Brain microvascular endothelial cell (primary cell): ENCODE results near the gene PLA2G12B.
"Not testable (repeated sequence)": the region's sequence is repeated elsewhere in the genome, so short reads cannot be mapped to it uniquely, and the experiment has no call there.

Source experiments
- DNase-seq: peaks from one replicate; pipeline ENCODE4 v3.0.0-alpha.2; 2020
- H3K27ac ChIP-seq: fragments of 250-450 bp; sonication (Bioruptor Pico); 2 replicates; pipeline ENCODE4 v1.5.1; 2020; ENCODE audit warnings: mild to moderate bottlenecking, moderate library complexity
- H3K27me3 ChIP-seq: fragments of 250-450 bp; sonication (Bioruptor Pico); replicated peaks from 2 replicates; pipeline ENCODE4 v1.5.1; 2020; ENCODE audit warnings: mild to moderate bottlenecking
- H3K36me3 ChIP-seq: fragments of 250-450 bp; sonication (Bioruptor Pico); replicated peaks from 2 replicates; pipeline ENCODE4 v1.5.1; 2020; ENCODE audit warnings: mild to moderate bottlenecking
- H3K4me3 ChIP-seq: 2 replicates; pipeline ENCODE4 v1.5.1; 2011; ENCODE audit warnings: low read depth, mild to moderate bottlenecking, control low read depth, low read length, moderate library complexity
- in situ Hi-C: cut with HindIII; loops from 2 replicates; pipeline ENCODE4 v1.10.0; 2017; ENCODE audit warnings: low sequenced_read_pairs, low pct_ligation_motif_present
- TF ChIP-seq, protein P1 (sequence below): IDR thresholded peaks from 2 replicates; pipeline ENCODE4 v1.5.1; 2011; ENCODE audit warnings: low read depth, mild to moderate bottlenecking, moderate library complexity, low read length, control low read depth, inconsistent platforms; ENCODE audit errors: missing control alignments

PLA2G12B gene

DNA sequence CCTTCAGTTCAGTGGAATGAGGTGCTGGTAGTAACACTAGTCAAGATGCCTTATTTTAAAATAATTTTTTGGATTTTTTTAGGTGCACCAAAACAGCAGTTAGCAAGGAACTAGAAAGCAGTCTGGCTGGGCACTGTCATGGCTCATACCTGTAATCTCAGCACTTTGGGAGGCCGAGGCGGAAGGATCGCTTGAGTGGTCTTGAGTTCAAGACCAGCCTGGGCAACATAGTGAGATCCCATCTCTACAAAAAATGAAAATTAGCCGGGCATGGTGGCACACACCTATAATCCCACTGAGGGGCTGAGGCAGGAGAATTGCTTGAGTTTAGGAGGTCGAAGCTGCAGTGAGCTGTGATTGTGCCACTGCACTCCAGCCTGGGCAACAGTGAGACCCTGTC lies 25.8 kb downstream of the PLA2G12B start:
- no peaks in the 10 kb centered on the region for H3K36me3 ChIP-seq
- TF ChIP-seq, protein P1, sequence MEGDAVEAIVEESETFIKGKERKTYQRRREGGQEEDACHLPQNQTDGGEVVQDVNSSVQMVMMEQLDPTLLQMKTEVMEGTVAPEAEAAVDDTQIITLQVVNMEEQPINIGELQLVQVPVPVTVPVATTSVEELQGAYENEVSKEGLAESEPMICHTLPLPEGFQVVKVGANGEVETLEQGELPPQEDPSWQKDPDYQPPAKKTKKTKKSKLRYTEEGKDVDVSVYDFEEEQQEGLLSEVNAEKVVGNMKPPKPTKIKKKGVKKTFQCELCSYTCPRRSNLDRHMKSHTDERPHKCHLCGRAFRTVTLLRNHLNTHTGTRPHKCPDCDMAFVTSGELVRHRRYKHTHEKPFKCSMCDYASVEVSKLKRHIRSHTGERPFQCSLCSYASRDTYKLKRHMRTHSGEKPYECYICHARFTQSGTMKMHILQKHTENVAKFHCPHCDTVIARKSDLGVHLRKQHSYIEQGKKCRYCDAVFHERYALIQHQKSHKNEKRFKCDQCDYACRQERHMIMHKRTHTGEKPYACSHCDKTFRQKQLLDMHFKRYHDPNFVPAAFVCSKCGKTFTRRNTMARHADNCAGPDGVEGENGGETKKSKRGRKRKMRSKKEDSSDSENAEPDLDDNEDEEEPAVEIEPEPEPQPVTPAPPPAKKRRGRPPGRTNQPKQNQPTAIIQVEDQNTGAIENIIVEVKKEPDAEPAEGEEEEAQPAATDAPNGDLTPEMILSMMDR, result no peak
- no peaks in the 10 kb centered on the region for H3K27me3 ChIP-seq
- no peak overlapping the region for H3K27ac ChIP-seq
- in situ Hi-C loops, result no loop called here
- no peak for DNase-seq
- no peak overlapping the region for H3K4me3 ChIP-seq

DNA sequence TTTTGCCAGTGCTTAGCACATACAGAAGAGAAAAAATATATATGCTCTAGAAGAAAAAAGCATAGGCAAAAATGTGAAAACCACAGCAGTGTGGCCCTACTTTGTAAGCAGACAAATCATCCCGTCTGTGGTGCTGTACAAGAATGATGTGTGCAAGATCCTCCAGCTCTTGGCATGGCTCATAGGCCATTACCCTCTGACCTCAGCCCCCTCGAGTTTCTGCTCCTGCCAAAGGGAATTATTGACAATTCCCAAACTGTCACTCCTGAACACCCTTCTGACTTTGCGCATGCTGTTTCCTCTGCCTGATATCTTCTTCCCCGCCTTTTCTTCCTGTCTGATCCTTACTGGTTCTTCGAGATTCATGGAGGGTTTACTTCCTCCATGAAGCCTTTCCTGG lies 27.1 kb downstream of the PLA2G12B start:
- Histone ChIP-seq H3K36me3 (no peaks in the 10 kb centered on the region), H3K27me3 (no peaks in the 10 kb centered on the region), H3K27ac (no peak overlapping the region), H3K4me3 (no peak overlapping the region)
- DNase-seq, result no peak
- in situ Hi-C loops, result no loop called here
- TF ChIP-seq, protein P1, result no peak

DNA sequence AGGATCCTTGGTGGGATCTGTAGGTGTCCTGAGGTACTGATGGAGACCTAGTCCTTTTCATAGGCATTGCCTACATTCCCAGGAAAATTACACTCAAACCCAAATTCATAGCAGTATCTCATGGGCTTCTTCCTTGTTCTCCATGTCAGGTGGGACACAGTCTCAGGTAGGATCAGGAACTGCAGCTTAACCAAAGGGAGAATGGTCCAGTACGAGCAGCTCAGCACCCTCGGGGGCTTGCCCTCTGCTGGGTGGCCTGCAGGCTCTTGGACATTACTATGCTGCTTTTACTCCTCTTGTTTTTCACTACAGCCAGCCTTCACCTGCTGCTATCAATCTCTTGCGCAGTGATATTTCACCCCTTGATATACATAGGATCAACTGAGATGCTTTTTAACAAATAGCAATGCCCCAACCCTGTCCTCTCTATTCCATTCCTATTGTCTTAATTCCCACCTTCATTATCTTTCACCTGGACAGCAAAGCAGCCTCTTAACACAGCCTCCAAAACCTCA lies 28.6 kb downstream of the PLA2G12B start:
- no peak overlapping the region for H3K4me3 ChIP-seq
- no peak overlapping the region for H3K27ac ChIP-seq
- H3K27me3 ChIP-seq, result no peaks in the 10 kb centered on the region
- in situ Hi-C loops, result no loop called here
- TF ChIP-seq, protein P1, result no peak
- no peaks in the 10 kb centered on the region for H3K36me3 ChIP-seq
- no peak for DNase-seq

DNA sequence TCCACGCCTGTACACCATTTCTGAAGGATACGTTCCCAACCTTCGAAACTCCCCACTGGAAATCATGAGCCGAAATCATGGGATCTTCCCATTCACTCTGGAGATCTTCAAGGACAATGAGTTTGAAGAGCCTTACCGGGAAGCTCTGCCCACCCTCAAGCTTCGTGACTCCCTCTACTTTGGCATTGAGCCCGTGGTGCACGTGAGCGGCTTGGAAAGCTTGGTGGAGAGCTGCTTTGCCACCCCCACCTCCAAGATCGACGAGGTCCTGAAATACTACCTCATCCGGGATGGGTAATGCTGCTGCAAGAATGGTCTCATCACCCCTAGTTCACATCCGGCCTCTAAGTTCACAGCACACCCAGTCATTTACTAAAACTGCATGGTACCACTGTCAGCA lies 30.3 kb downstream of the PLA2G12B start:
- H3K36me3 ChIP-seq, result no peaks in the 10 kb centered on the region
- no peak overlapping the region for H3K4me3 ChIP-seq
- no peak overlapping the region for H3K27ac ChIP-seq
- in situ Hi-C loops, result no loop called here
- no peak for DNase-seq
- no peaks in the 10 kb centered on the region for H3K27me3 ChIP-seq
- TF ChIP-seq, protein P1, result no peak

DNA sequence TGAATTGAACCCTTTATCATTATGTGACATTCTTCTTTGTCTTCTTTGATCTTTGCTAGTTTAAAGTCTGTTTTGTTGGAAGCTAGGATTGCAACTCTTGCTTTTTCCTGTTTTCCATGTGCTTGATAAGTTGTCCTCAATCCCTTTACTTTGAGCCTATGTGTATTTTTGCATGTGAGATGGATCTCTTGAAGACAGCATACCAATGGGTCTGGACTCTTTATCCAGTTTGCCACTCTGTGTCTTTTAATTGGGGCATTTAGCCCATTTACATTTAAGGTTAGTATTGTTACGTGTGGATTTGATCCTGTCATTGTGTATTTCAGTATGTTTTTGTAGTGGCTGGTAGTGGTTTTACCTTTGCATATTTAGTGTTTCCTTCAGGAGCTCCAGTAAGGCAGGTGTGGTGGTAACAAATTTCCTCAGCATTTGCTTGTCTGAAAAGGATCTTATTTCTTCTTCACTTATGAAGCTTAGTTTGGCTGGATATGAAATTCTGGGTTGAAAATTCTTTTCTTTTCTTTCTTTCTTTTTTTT lies 33.4 kb downstream of the PLA2G12B start:
- in situ Hi-C loops, H3K4me3 ChIP-seq, H3K27ac ChIP-seq, H3K36me3 ChIP-seq, H3K27me3 ChIP-seq, DNase-seq: not testable (repeated sequence)

DNA sequence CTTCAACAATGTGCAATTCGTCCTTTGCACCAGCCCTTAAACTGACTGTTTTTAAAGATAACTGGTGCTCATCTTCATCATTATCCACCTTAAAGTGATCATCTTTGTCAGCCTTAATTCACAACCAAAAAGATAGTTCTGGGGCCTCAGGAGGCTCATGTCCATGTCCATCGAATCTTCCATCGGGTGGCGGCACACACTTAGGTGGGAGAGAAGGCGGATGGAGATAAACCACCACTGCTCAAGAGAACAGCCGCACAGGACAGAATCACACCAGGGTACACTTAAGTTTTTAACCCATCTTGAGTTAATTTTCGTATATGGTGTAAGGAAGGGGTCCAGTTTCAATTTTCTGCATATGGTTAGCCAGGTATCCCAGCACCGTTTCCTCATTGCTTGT lies 36.3 kb downstream of the PLA2G12B start:
- H3K4me3 ChIP-seq, result no peak overlapping the region
- no peak overlapping the region for H3K27ac ChIP-seq
- in situ Hi-C loops, result no loop called here
- H3K27me3 ChIP-seq, result no peaks in the 10 kb centered on the region
- TF ChIP-seq, protein P1, result no peak
- DNase-seq, result no peak
- no peaks in the 10 kb centered on the region for H3K36me3 ChIP-seq

DNA sequence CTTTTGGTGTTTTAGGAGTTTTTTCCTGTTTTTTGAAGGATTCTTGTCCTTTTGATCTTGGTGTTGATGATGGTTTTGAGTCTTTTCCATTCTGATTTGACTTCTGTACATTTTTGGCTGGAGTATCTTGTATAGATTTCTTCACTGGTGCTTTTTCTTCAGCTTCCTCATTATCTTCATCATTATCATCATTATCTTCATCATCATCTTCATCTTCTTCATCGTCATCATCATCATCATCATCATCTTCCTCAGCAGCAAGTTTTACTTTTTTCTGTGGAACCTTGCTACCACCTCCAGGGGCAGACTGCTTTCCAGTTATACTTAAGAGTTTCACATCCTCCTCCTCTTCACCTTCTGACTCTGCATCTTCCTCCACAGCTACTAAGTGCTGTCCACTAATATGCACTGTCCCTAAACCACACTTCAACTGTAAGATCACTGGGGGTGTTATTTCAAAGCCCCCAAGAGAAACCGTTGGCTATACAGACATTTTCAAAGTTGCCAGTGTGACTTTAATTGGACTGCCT lies 36.7 kb downstream of the PLA2G12B start:
- not testable (repeated sequence) for H3K27ac ChIP-seq

DNA sequence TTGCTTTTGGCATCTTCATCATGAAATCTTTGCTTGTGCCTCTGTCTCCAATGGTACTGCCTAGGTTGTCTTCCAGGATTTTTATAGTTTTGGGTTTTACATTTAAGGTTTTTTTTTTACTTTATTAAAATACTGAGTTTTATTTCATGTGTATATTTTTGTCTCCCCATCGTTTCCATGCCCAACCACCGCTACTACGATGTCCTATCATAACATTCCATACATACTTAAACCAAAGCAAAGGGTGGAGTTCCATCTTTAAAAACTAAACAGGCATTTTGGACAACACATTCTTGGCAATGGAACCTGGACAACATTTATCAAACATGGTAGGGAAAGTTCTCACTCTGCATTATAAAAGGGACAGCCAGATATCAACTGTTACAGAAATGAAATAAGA lies 37.4 kb downstream of the PLA2G12B start:
- H3K27me3 ChIP-seq, H3K36me3 ChIP-seq, DNase-seq, in situ Hi-C loops, H3K4me3 ChIP-seq, H3K27ac ChIP-seq: not testable (repeated sequence)

More for the DNA sequence above, 36.7 kb downstream of the PLA2G12B start:
- DNase-seq, H3K36me3 ChIP-seq, H3K27me3 ChIP-seq, in situ Hi-C loops, H3K4me3 ChIP-seq: not testable (repeated sequence)
